Neural cell (in vitro differentiated cells): Measurements from ENCODE around the gene CCNY.

ENCODE experiments used
- EZH2 ChIP-seq: fragments of 200-600, 300-800 bp; shearing (Covaris generic), sonication (generic); IDR thresholded peaks from 2 replicates; pipeline ENCODE4 v1.6.1; 2014; ENCODE audit warnings: antibody characterized with exemption, low read length, borderline replicate concordance, mild to moderate bottlenecking; ENCODE audit not compliant: insufficient read depth, poor library complexity, severe bottlenecking
- POLR2AphosphoS5 ChIP-seq: IDR thresholded peaks from 2 replicates; pipeline ENCODE4 v1.6.1; 2012
- TF ChIP-seq, protein P1 (sequence below): fragments of 450-650 bp; IDR thresholded peaks from 2 replicates; pipeline ENCODE4 v1.5.1; 2014; ENCODE audit warnings: antibody characterized with exemption, mild to moderate bottlenecking, moderate library complexity; ENCODE audit not compliant: poor library complexity, severe bottlenecking

- TF ChIP-seq, protein P1, sequence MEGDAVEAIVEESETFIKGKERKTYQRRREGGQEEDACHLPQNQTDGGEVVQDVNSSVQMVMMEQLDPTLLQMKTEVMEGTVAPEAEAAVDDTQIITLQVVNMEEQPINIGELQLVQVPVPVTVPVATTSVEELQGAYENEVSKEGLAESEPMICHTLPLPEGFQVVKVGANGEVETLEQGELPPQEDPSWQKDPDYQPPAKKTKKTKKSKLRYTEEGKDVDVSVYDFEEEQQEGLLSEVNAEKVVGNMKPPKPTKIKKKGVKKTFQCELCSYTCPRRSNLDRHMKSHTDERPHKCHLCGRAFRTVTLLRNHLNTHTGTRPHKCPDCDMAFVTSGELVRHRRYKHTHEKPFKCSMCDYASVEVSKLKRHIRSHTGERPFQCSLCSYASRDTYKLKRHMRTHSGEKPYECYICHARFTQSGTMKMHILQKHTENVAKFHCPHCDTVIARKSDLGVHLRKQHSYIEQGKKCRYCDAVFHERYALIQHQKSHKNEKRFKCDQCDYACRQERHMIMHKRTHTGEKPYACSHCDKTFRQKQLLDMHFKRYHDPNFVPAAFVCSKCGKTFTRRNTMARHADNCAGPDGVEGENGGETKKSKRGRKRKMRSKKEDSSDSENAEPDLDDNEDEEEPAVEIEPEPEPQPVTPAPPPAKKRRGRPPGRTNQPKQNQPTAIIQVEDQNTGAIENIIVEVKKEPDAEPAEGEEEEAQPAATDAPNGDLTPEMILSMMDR: no peak
- TF ChIP-seq EZH2: no peak
- no peak for TF ChIP-seq POLR2AphosphoS5
These were observed 123.1 kb downstream of the CCNY start for GRCh38 chr10:35459449-35459847.
